ENCODE data around the gene TEX9. TPM values are rescaled to one million over a fixed set of nuclear protein-coding genes. Genes with fewer than 3 reads are reported as not detected.

Gene TEX9
- total and polyA plus RNA-seq, 5 donors from 2014 or later: 0.53 to 1.2 (median 0.90) TPM; not detected in 1

GRCh38 chr15:56327721-56328502 is 37.3 kb upstream of the TEX9 start:
- Histone ChIP-seq H3K27ac (ENCODE audit: insufficient read depth, low read length, poor library complexity, severe bottlenecking) (no peak overlapping the region), H3K36me3 (ENCODE audit: control insufficient read depth, insufficient read depth, low read length) (no peaks in the 10 kb centered on the region), H3K27me3 (ENCODE audit: control insufficient read depth, insufficient read depth, low read length) (no peaks in the 10 kb centered on the region), H3K4me1 (ENCODE audit: control insufficient read depth, insufficient read depth, low read length, poor library complexity, severe bottlenecking) (no peaks in the 10 kb centered on the region), H3K9me3 (ENCODE audit: control insufficient read depth in 2 of 2, low read length in 2 of 2) (peaks cover 5 to 17% of the 10 kb centered on the region in 2 experiments), H3K4me3 (ENCODE audit: low read depth, low read length) (no peak overlapping the region)
- DNase-seq (no peak), ATAC-seq (ENCODE audit: low read depth in 2 of 2) (no peak)
- Mint-ChIP-seq H3K27me3 (no peaks in the 10 kb centered on the region), H3K4me3 (no peak overlapping the region), H3K27ac (no peak overlapping the region), H3K4me1 (no peaks in the 10 kb centered on the region), H3K9me3 (peaks cover 1 to 35% (median 12%) of the 10 kb centered on the region in 7 donors), H3K36me3 (no peaks in the 10 kb centered on the region)

- Histone ChIP-seq H3K4me1 (ENCODE audit: control insufficient read depth, insufficient read depth, low read length, poor library complexity, severe bottlenecking) (no peaks in the 10 kb centered on the region), H3K9me3 (ENCODE audit: control insufficient read depth in 2 of 2, low read length in 2 of 2) (peaks cover 8% of the 10 kb centered on the region in 2 experiments), H3K4me3 (ENCODE audit: low read depth, low read length) (no peak overlapping the region), H3K27ac (ENCODE audit: insufficient read depth, low read length, poor library complexity, severe bottlenecking) (no peak overlapping the region), H3K36me3 (ENCODE audit: control insufficient read depth, insufficient read depth, low read length) (no peaks in the 10 kb centered on the region), H3K27me3 (ENCODE audit: control insufficient read depth, insufficient read depth, low read length) (no peaks in the 10 kb centered on the region)
- no peak overlapping the region for H3K4me3 Mint-ChIP-seq
- ATAC-seq (ENCODE audit: low read depth in 2 of 2) (no peak), DNase-seq (no peak)
- no peaks in the 10 kb centered on the region for H3K36me3 Mint-ChIP-seq
- no peak overlapping the region for H3K27ac Mint-ChIP-seq
- H3K9me3 Mint-ChIP-seq: peaks cover 0 to 36% (median 9%) of the 10 kb centered on the region in 7 donors
- H3K27me3 Mint-ChIP-seq: peaks cover 5% of the 10 kb centered on the region
- no peaks in the 10 kb centered on the region for H3K4me1 Mint-ChIP-seq
Observed at GRCh38 chr15:56337084-56337725, 28.0 kb upstream of the TEX9 start.

- H3K36me3 ChIP-seq (ENCODE audit: control insufficient read depth, insufficient read depth, low read length): no peaks in the 10 kb centered on the region
- Mint-ChIP-seq H3K9me3 (peaks cover 0 to 19% (median 6%) of the 10 kb centered on the region in 7 donors), H3K4me1 (no peaks in the 10 kb centered on the region), H3K27ac (no peak overlapping the region), H3K27me3 (peaks cover 5% of the 10 kb centered on the region), H3K4me3 (no peak overlapping the region), H3K36me3 (no peaks in the 10 kb centered on the region)
- no peak overlapping the region for H3K4me3 ChIP-seq (ENCODE audit: low read depth, low read length)
- no peak for DNase-seq
- ATAC-seq (ENCODE audit: low read depth in 2 of 2): no peak
- H3K27me3 ChIP-seq (ENCODE audit: control insufficient read depth, insufficient read depth, low read length): no peaks in the 10 kb centered on the region
- H3K27ac ChIP-seq (ENCODE audit: insufficient read depth, low read length, poor library complexity, severe bottlenecking): no peak overlapping the region
- H3K4me1 ChIP-seq (ENCODE audit: control insufficient read depth, insufficient read depth, low read length, poor library complexity, severe bottlenecking): no peaks in the 10 kb centered on the region
- H3K9me3 ChIP-seq (ENCODE audit: control insufficient read depth in 2 of 2, low read length in 2 of 2): no peaks in the 10 kb centered on the region
Observed at GRCh38 chr15:56339594-56339993, 25.6 kb upstream of the TEX9 start.

DNA sequence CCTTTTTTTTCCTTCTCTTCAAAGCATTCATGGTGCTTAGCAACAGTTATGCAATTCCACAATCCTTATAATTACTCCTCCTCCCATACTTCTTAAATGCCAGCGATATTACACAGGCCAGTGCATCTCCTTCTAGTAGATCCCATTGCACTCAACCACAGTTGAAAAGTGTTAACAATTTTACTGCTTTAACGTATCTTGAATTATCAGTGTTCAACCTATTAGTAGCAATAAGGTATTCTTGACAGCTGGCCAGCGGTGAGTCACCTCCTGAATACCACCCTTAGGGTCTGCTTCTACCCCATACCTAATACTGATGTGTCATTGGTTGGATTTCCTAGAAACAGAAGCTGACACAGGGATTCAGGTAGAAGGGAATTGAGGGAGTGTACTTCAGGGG is 24.0 kb upstream of the TEX9 start:
- H3K4me1 Mint-ChIP-seq: no peaks in the 10 kb centered on the region
- no peak overlapping the region for H3K4me3 Mint-ChIP-seq
- ATAC-seq (ENCODE audit: low read depth in 2 of 2) (no peak), DNase-seq (no peak)
- Histone ChIP-seq H3K27me3 (ENCODE audit: control insufficient read depth, insufficient read depth, low read length) (no peaks in the 10 kb centered on the region), H3K4me1 (ENCODE audit: control insufficient read depth, insufficient read depth, low read length, poor library complexity, severe bottlenecking) (no peaks in the 10 kb centered on the region), H3K27ac (ENCODE audit: insufficient read depth, low read length, poor library complexity, severe bottlenecking) (no peak overlapping the region), H3K4me3 (ENCODE audit: low read depth, low read length) (no peak overlapping the region), H3K36me3 (ENCODE audit: control insufficient read depth, insufficient read depth, low read length) (no peaks in the 10 kb centered on the region), H3K9me3 (ENCODE audit: control insufficient read depth in 2 of 2, low read length in 2 of 2) (no peaks in the 10 kb centered on the region)
- no peaks in the 10 kb centered on the region for H3K36me3 Mint-ChIP-seq
- H3K27me3 Mint-ChIP-seq: peaks cover 5% of the 10 kb centered on the region
- H3K27ac Mint-ChIP-seq: no peak overlapping the region
- H3K9me3 Mint-ChIP-seq: peaks cover 0 to 13% (median 1%) of the 10 kb centered on the region in 7 donors

DNA sequence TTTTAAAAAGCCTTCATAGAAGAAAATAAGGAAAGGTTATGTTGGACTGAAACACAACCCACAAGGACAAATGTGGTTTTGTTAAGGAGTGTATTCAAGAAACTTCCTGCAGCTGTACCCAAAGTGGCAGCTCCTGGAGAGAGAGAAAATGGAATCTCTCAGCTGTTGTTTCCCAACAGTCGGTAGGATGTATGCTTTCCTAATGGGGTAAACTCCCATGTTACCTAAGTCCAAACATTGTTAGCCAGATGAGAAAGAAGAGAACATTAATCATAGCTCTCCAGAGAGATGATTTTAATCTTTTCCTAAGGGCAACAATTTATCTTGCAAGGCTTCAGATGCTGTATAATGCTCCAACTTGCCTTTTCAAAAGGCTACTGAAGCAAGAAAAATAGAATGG is 22.6 kb upstream of the TEX9 start:
- Mint-ChIP-seq H3K4me3 (no peak overlapping the region), H3K36me3 (no peaks in the 10 kb centered on the region), H3K9me3 (peaks cover 0 to 6% (median 1%) of the 10 kb centered on the region in 7 donors), H3K27ac (no peak overlapping the region), H3K4me1 (no peaks in the 10 kb centered on the region), H3K27me3 (peaks cover 5% of the 10 kb centered on the region)
- no peak for DNase-seq
- Histone ChIP-seq H3K9me3 (ENCODE audit: control insufficient read depth in 2 of 2, low read length in 2 of 2) (no peaks in the 10 kb centered on the region), H3K4me1 (ENCODE audit: control insufficient read depth, insufficient read depth, low read length, poor library complexity, severe bottlenecking) (no peaks in the 10 kb centered on the region), H3K4me3 (ENCODE audit: low read depth, low read length) (no peak overlapping the region), H3K27ac (ENCODE audit: insufficient read depth, low read length, poor library complexity, severe bottlenecking) (no peak overlapping the region), H3K36me3 (ENCODE audit: control insufficient read depth, insufficient read depth, low read length) (no peaks in the 10 kb centered on the region), H3K27me3 (ENCODE audit: control insufficient read depth, insufficient read depth, low read length) (no peaks in the 10 kb centered on the region)
- ATAC-seq (ENCODE audit: low read depth in 2 of 2): no peak

GRCh38 chr15:56343879-56344278 is 21.3 kb upstream of the TEX9 start:
- no peaks in the 10 kb centered on the region for H3K27me3 ChIP-seq (ENCODE audit: control insufficient read depth, insufficient read depth, low read length)
- ATAC-seq (ENCODE audit: low read depth in 2 of 2) (no peak), DNase-seq (no peak)
- Mint-ChIP-seq H3K27me3 (peaks cover 11% of the 10 kb centered on the region), H3K4me3 (no peak overlapping the region), H3K9me3 (peaks cover 0 to 3% (median 1%) of the 10 kb centered on the region in 7 donors), H3K27ac (no peak overlapping the region), H3K36me3 (no peaks in the 10 kb centered on the region), H3K4me1 (no peaks in the 10 kb centered on the region)
- H3K4me1 ChIP-seq (ENCODE audit: control insufficient read depth, insufficient read depth, low read length, poor library complexity, severe bottlenecking): no peaks in the 10 kb centered on the region
- no peak overlapping the region for H3K27ac ChIP-seq (ENCODE audit: insufficient read depth, low read length, poor library complexity, severe bottlenecking)
- no peak overlapping the region for H3K4me3 ChIP-seq (ENCODE audit: low read depth, low read length)
- no peaks in the 10 kb centered on the region for H3K36me3 ChIP-seq (ENCODE audit: control insufficient read depth, insufficient read depth, low read length)
- no peaks in the 10 kb centered on the region for H3K9me3 ChIP-seq (ENCODE audit: control insufficient read depth in 2 of 2, low read length in 2 of 2)

DNA sequence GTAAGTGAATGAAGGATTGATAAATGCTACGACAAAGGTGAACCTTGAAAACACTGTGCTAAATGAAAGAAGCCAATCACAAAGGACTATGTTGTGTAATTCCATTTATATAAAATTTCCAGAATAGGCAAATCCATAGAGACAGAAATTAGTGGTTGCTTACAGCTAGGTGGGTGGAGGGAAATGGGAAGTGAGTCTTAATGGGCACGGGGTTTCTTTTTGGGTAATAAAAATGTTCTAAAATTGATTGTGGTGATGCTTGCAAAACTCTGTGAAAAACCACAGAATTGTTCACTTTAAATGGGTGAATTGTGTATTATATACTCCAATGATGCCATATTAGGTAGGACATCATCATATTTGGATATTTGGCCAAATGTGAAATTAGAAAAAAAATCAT is 20.9 kb upstream of the TEX9 start:
- H3K27ac ChIP-seq (ENCODE audit: insufficient read depth, low read length, poor library complexity, severe bottlenecking): no peak overlapping the region
- Mint-ChIP-seq H3K4me1 (no peaks in the 10 kb centered on the region), H3K36me3 (no peaks in the 10 kb centered on the region), H3K27me3 (peaks cover 11% of the 10 kb centered on the region), H3K27ac (no peak overlapping the region), H3K9me3 (peaks cover 0 to 3% (median 1%) of the 10 kb centered on the region in 7 donors), H3K4me3 (no peak overlapping the region)
- H3K36me3 ChIP-seq (ENCODE audit: control insufficient read depth, insufficient read depth, low read length): no peaks in the 10 kb centered on the region
- no peak for ATAC-seq (ENCODE audit: low read depth in 2 of 2)
- H3K4me3 ChIP-seq (ENCODE audit: low read depth, low read length): no peak overlapping the region
- H3K9me3 ChIP-seq (ENCODE audit: control insufficient read depth in 2 of 2, low read length in 2 of 2): no peaks in the 10 kb centered on the region
- no peaks in the 10 kb centered on the region for H3K4me1 ChIP-seq (ENCODE audit: control insufficient read depth, insufficient read depth, low read length, poor library complexity, severe bottlenecking)
- H3K27me3 ChIP-seq (ENCODE audit: control insufficient read depth, insufficient read depth, low read length): no peaks in the 10 kb centered on the region
- no peak for DNase-seq

DNA sequence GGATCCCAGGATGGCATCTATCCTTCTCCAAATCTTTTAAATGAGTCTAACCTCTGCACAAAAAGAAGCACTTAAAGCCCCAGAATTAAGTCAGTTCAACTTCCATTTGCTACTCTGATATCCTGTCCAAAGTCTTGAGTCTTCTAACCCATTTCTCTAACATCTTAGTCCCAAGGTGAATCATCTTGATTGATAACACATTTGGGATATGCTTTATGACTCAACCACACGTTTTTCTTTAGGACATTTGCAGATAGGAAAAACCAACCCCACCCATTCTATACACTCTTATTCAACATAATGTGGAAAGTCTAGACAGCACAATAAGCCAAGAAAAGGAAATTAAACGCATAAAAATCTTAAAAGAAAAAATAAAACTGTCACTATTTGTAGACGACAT is 18.8 kb upstream of the TEX9 start:
- no peaks in the 10 kb centered on the region for H3K36me3 Mint-ChIP-seq
- H3K27me3 Mint-ChIP-seq: peaks cover 6% of the 10 kb centered on the region
- Histone ChIP-seq H3K27me3 (ENCODE audit: control insufficient read depth, insufficient read depth, low read length) (no peaks in the 10 kb centered on the region), H3K36me3 (ENCODE audit: control insufficient read depth, insufficient read depth, low read length) (no peaks in the 10 kb centered on the region), H3K9me3 (ENCODE audit: control insufficient read depth in 2 of 2, low read length in 2 of 2) (no peaks in the 10 kb centered on the region), H3K4me1 (ENCODE audit: control insufficient read depth, insufficient read depth, low read length, poor library complexity, severe bottlenecking) (no peaks in the 10 kb centered on the region), H3K4me3 (ENCODE audit: low read depth, low read length) (no peak overlapping the region), H3K27ac (ENCODE audit: insufficient read depth, low read length, poor library complexity, severe bottlenecking) (no peak overlapping the region)
- no peaks in the 10 kb centered on the region for H3K4me1 Mint-ChIP-seq
- no peak overlapping the region for H3K27ac Mint-ChIP-seq
- peaks cover 0 to 2% (median 0%) of the 10 kb centered on the region in 7 donors for H3K9me3 Mint-ChIP-seq
- no peak for DNase-seq
- H3K4me3 Mint-ChIP-seq: no peak overlapping the region
- ATAC-seq (ENCODE audit: low read depth in 2 of 2): no peak

All from CD4-positive, CD25-positive, alpha-beta regulatory T cell (primary cell).